Stimulated activated naive CD4-positive, alpha-beta T cell (primary cell): ENCODE data around the gene RUNX1.
A peak's percentile ranks its signal among the peaks of the same experiment; 100 is the strongest.

Experiments
- DNase-seq, 6 experiments: peaks; one replicate each; lab custom pipeline; 2025; lab: John Stamatoyannopoulos, UW

The RUNX1 gene

DNA sequence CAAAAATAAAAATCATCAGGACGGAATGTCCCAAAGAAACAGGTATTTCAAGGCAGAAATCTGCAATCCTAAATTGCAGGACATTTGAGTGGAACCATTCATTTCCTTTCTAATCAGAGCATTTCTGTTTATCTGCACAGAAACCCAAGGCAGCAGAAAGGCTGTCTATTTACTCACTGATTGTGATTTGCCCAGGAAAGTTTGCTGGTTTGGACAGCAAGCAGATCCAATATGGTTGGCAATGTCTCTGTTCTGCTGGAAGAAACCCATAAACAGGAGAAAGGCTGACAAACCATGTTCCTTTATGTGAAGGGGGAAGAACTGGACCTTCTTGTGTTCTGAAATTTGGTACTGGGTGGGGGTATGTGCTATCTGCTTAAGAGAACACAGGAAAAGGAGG is 260.2 kb downstream of the RUNX1 start:
- no peak for DNase-seq

DNA sequence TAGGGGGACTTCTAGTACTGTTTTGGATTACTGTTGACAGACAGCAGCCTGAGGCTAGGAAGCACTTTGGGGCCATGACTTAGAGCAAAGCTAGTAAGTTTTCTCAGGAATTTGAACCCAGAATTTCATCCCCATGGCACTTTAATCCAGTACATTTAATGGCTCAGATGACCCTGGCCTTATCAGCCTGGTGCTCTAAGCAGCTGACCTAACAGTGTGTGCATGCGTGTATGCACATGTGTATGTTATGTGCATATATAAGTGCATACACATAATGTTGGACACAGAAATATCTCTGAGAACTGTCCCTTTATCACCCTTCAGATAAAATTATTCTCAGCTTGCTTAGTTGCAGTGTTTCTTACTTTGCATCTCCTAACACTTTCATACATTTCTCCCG is 265.3 kb downstream of the RUNX1 start:
- no peak for DNase-seq

DNA sequence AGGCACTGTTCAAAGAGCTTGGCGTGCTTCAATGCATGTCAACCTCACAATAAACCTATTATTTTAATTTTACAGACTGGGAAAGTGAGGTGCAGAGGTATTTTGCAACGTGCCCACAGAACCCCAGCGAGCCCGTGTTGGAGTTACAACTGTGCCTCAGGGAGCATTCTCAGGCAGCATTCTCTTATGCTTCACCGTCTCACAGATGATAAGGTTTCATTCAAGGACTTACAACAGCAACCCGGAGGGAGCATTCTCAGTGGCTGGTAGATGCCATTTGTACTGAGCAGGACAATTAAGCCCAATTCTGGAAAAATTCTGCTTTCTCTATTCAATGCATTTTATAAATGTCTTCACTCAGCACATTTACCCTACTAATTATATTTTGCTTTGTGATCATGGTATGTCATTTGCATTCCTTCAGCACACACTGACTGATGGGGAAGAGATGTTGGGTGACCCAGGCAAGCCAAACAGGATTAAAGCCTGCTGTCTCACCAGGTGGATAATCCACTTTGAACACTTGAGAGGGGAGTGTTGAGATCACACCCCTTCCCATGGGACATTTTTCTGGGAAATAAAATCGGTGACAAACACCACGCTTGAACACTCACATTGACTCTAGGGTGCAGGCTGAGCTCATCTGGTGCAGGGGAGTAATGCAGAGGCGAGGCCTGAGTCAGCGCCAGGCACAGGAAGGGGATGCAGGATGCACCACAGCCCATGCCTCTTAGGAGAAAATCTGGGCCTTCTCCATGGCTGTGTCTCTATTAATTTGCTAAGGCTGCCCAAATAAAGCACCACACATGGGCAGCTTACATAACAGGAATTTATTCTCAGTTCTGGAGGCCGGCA is 266.4 kb downstream of the RUNX1 start:
- no peak for DNase-seq

DNA sequence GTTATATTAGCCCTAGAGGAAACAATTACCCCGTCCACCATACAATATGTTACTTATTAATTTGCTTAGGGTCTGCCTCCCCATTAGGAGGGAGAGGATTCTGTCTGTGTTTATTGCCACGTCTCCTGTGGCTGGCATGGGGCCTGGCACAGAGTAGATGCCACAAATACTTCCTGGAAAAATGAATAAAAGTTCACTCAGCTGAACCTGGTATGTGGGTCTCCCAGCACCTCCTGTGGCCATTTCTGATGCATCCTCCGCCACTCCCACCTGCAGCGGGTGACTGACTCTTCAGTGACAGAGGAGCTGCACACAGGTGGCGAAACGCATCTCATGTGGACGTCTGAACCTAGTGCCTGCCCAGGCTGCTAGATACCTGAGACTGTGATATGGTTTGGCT is 267.6 kb downstream of the RUNX1 start:
- DNase-seq: no peak

DNA sequence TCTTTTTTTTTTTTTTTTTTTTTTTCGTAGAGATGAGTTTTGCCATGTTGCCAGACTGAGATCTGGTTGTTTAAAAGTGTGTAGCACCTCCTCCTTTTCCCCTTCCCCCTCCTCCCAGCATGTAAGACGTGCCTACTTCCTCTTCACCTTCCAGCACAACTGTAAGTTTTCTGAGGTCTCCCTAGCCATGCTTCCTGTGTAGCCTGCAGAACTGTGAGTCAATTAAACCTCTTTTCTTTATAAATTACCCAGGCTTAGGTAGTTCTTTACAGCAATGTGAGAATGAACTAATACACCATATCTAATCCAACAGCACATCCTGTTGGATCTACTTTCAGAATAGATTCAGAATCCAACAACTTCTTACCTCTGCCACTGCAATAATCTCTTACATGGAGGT is 269.2 kb downstream of the RUNX1 start:
- DNase-seq: no peak

DNA sequence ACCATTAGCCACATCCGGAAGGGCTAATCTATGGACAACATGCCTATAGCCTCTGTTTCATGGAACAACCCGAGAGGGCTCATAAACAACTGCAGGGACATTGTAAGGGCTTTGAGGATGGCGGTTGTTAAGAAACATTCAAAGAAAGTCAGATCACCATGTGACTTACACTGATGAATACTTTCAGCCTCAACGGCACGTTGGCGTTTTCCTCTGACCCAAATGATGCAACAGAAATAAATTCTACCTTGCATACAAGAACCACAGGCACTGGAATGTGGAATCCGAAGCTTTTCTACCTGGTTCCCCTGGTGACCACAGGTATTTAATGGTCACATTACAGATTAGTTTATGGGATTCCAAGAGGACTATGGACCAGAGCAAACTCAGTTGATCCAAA is 273.3 kb downstream of the RUNX1 start:
- no peak for DNase-seq

DNA sequence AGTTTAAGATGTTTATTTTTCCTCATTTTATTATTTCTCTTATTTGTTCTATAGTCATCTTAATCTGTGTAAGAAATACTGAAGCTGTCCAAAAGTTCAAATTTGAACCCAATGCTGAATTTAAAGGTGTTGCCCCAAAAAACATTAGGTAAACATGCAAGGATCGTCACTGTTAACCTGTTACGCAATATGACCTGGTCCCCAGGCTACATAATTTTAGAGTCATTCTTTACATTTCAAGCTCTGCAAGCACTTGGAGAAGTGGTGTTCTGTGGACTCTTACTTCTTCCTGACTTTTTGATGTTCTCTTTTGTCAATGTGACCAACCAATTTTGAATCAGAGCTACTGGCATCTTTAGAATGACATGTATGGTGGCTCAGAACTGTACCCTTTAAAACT is 274.4 kb downstream of the RUNX1 start:
- DNase-seq: no peak

DNA sequence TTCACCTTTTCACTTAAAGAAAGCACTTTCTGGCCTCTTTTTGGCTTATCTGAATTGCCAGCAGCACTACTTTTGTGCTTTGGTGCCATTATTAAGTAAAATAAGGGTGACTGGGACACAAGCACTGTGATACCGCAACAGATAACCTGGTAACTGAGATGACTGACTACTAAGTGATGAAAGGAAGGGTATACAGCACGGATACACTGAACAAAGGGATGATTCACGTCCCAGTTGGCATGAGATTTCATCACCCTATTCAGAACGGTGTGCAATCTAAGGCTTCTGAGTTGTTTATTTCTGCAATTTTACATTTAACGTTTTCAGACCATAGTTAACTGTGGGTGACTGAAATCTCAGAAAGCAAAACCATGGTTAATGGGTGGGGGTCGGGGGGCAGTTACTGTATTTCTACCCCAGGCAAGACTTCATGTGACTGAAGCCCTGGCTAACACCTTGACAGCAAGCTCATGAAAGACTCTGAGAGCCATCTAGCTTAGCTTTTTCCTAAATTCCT is 277.5 kb downstream of the RUNX1 start:
- no peak for DNase-seq

DNA sequence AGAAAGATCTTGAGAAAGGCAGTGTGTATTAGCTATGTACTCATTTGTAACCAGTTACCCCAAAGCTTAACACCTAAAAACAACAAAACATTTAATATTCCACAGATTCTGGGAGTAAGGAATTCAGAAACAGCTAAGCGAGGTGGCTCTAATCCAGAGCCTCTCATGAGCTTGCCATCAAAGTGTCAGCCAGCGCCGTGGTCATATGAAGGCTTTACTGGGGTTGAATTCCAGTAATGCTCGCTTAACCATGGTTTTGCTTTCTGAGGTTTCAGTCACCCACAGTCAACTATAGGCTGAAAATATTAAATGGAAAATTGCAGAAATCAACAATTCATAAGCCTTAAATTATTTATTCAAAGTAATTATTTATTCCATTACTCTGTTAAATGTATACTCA is 278.5 kb downstream of the RUNX1 start:
- DNase-seq: no peak

DNA sequence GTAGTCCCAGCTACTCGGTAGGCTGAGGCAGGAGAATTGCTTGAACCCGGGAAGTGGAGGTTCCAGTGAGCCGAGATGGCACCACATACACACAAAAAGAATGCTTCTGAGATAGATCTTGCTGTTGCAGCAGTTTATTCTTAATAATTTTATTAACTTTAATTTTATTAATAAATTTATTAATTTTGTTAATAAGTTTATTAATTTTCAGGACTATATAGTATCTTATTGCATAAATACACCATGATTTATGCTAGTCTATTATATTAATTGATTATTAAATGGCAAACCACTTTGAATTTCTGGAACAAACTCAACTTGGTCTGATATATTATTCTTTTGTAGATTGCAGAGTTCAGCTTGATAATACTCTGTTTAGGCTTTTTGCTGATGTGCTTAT is 280.8 kb downstream of the RUNX1 start:
- no peak for DNase-seq

DNA sequence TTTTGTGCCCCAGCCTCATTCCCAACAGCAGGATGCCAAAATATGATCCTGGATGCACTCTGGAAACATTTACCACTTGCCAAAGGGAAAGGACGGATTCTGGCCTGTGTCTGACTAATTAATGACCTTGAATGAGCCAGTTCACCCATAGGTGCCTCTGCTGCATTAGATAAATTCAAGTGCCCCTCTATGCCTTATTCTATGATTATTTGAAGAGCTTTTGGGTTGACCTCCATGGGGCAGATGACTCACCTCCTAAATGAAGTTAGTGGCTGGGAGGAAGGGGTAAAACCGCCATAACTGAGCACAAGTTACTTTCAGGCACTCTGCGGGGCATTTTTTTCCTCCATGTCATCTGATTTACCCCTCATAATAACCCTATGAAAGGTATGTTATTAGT is 282.2 kb downstream of the RUNX1 start:
- no peak for DNase-seq

DNA sequence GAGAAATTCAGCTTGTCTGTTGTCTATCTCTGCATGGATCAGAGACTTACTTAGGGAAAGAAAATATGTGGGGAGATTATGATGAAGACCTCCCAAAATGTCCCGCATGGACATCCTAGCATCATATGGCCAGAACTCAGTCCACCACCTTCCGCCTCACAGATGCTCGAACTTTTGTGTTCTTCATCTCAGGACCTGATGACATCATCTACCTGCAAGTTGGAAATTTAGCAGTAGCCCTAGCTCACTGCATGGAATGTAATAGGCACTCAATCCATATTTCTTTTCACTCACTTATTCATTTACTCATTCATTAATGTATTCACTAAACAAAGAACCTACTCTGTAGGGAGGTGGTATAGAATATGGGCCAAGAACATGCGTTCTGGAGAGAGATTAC is 283.5 kb downstream of the RUNX1 start:
- DNase-seq: no peak

DNA sequence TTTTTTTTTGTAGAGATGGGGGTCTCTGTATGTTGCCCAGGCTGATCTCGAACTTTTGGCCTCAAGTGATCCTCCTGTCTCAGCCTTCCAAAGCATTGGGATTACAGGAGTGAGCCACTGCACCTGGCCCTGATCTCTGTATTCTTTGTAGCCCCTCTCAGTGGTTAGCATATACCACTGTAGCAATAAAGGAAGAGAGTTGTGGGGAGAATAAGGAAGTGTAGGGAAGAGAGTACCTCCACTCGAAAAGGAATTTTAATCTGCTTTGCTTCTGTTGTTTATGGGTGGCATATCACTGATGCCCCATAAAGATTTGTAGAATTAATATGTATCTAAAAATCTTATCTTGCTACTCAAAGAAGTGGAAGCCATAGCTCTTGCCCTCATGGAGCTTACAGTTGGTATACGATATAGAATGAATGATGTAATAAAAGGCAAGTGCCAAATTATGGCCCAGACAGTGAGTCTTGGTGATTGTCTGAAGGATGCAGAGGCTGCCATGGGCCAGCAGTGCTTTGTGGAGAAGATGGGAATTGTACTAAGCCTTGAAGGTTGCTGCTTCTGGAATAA is 284.3 kb downstream of the RUNX1 start:
- no peak for DNase-seq

DNA sequence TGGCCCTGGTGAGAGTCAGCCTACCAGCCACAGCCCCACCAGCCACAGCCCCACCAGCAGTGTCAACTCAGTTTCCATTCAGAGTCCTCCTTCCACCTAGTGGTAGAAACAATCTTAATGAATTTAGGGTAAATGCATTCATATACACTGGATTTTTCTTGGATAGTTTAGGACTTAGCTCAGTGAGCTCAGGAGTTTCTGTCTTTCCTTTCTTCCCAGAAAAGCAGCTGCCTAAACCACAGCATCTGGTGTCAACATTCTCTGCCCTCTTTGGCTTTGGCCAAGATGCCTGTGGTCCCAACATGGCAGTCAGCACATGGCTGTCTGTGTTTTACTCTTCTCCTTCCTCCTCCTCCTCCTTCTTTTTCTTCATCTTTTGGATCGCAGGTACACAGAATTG is 286.3 kb downstream of the RUNX1 start:
- DNase-seq: no peak

DNA sequence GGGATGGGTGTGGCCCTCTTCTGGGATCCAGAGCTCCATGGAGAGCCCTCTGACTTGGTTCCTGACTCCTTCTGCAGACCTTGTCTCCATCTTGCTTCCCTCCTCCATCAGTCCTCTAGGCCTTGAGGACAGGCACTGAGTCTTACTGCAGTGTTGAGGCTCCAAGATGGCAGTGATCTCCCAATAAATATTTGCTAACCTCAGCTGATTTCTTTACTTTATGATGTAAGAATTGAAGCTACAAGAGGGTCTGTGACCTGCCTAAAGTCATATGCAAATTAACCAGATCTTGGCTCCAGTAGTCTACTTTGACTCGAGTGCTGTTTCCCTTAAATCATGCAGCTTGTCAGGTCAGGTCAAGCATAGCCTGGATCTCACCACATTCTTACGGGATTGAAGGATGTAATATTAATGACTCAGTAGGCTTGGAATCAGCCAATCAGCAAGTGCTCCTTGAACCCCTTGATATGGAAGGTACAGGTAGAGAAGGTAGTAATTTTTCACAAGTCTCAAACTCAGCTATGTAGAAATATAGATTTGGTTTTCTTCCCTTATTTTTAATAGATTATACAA is 287.3 kb downstream of the RUNX1 start:
- DNase-seq: no peak

DNA sequence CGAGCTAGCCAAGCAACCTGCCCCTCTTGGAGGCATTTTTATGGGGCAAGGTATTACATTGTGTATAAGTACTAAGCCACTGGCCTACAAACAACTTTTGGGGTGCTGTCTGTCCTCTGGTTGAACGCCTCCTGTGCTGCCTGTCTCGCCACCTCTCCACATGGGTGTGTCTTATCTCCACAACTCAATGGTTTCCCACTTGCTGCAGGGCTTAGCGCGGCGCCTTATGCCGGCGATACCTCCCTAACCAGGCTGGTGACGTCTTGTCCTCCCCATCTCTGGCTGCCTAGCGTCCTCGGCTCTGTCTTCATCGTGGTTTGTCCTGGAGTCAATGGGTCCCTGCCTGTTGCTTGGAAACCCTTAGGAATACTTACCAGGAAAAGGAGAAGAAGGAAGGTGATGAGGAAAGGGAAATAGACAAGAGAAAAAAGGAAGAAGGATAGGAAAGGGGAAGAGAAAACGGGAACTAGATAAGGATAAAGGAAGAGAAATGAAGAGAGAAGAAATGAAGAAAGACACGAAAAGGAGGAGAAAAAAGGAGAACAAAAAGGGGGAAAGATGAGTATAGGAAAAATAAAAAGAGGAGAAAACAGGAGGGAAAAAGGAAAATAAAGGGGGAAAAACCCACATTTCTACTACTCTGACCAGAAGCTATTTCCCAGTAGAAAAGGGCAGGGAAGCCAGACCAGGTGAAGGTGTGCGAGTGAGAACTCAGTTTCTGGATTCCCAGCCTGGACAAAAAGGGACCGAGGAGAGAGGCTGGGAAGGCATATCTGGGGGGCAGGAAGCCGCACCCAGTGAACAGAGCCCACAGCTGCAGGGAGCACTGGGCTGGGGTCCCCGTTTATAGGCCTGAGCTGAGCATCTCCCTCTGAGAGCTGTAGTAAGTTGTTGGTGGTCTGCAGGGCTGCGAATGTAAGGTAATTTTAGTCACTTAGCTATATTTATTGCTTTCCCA is 294.1 kb downstream of the RUNX1 start:
- DNase-seq: no peak

DNA sequence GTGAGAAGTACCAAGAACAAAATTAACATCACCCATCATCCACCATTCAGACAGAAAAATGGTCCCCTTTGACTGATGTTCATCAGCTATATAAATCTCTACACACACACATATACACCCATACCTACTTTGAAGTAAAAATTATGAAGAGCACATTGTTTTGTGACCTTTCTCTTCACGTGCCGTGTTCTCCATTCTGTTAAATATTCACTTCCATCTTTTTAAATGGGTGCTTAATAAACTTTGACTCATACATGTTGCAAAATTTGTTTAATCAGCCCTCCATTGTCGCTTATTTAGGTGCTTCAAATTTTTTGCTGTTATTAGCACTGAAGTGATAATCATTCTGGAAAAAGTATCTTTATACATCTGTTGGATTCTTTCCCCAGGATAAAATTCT is 300.2 kb downstream of the RUNX1 start:
- DNase-seq: no peak

DNA sequence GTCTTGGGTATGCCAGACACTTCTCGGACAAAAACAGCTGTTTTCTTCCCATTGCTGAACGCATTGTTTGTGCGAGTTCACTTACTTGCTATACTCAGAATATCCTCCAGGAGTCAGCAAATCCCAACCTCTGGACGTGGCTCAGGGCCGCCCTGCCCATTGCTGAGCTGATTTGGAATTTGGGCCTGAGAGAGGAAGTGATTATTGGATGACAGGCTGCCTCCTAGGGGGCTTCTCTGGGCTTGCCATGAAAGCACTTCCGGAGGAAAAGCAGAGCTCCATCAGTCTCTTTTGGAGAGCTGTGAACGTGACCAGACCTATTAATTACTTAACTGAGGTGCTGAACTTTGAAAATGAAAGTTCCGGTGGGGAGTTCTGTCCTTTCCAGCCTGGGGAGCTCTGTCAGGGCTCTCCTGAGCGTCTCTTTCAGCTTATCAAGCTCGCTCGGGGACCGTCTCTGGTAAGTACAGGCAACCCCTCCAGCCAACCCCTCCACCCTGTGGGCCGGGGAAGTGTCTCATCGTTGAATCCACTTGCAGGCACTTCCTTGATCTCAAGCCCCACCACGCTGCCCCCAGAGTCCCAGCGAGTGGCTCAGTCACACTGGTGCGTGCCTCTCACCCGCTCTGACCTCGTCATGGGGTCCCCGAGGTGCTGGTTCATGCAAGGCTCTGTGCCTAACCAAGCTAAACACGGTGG is 303.4 kb downstream of the RUNX1 start:
- peak; percentile 15 to 64 (median 24) for DNase-seq

DNA sequence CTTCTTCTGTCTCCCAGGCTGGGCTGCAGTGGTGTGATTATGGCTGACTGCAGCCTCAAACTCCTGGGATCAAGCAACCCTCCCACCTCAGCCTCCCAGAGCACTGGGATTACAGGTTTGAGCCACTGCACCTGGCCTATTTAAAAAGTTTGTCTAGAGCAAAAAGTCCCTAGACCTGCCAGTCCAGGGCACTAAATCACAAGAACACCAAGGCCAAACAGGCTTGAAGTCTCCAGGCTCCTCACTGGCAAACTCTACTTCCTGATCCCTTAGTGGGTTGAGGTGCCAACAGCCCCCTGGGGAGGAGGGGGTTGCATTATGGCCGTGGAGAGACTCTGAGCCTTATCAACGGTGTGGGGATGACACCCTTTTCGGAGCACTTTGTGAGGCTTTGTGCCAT is 304.3 kb downstream of the RUNX1 start:
- DNase-seq: no peak

DNA sequence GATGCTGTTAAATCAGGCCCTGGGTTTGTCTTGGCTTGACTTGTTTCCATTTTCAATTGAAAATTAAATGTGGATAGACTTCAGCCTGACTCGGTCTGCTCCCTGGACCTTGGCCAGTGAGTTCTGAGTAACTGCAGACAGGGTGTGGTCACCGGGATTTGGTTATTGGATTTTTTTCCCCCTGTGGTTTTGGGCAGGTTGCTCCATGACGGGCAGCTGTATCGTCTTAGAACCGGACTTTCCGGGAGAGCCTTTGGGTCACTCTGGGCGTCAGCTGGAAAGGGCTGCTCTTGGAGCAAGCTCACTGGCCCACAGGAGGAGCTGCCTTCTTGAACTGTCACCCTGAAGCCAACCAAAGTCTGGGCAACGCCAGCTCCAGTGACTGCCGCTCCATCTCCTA is 305.3 kb downstream of the RUNX1 start:
- DNase-seq: no peak

DNA sequence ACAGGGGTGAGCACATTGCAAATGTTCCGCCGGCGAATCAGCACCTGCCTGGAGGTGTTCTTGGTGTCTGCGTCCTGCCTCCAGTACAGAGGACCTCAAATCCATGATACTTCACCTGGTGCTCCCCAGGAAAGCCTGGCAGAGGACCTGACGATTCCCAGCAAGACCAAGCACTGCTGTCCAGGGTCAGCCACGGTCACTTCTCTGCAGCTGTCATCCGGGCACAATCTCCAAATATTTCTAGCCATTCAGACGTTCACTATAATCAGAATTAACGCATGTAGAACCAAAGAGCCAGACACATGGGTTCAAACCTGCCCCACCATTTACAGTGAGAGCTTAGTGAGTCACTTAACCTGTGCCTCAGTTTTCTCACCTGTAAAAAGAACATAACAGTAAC is 305.8 kb downstream of the RUNX1 start:
- DNase-seq: no peak

DNA sequence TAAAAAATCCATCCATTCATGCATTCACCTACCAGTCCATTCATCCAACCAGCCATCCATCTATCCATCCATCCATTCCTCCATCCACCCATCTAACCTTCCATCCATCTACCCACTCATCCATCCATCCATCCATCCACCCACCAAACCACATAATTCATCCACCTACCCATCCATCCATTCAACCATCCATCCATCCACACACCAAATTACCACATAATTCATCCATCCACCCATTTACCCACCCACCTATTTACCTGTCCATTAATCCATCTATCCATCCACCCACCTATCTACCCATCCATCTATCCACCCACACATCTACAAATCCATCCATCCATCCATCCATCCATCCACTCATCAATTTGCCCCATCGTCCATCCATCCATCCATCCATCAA is 308.9 kb downstream of the RUNX1 start:
- no peak for DNase-seq
